ENCODE measurements around the gene HMGCS1. TPM values are rescaled to one million over a fixed set of nuclear protein-coding genes. Genes with fewer than 3 reads are reported as not detected.

HMGCS1 gene
- total RNA-seq, 1 donor from 2014 or later = 36.5 TPM

- peak; percentile 8 to 57 (median 37) for TF ChIP-seq CTCF (IDR thresholded peaks at IDR 0.05)
- intact Hi-C loops (cut with DNase I) = no loop called here
- no peak for DNase-seq (ENCODE audit: low spot score in 2 of 2)
- peaks cover 0 to 13% of the 10 kb centered on the region in 2 donors for H3K4me1 ChIP-seq
- no peak overlapping the region for H3K4me3 ChIP-seq
- H3K36me3 ChIP-seq = no peaks in the 10 kb centered on the region
- H3K9me3 ChIP-seq = no peaks in the 10 kb centered on the region
- H3K27ac ChIP-seq = no peak overlapping the region
- no peaks in the 10 kb centered on the region for H3K27me3 ChIP-seq
Observed at GRCh38 chr5:43305948-43306565, 7.2 kb downstream of the HMGCS1 start.

DNA sequence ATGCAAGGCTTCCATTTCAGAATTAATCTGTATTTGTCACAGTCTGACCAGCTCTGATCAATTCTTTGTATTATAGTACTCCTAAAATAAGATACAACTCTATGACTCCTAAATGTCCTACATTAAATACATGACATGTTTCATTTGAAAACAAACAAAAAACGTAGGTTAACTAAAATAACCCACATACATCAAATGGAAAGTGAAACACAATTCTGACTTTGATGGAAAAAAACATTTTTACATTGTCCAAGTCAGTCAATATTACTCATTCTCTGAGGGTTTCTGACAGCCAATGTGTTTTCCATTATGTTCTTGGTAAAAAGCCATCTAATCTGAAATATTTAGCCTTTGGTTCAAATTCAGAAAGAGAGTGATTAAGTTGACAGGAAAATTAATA, 8.7 kb downstream of the HMGCS1 start:
- Histone ChIP-seq H3K4me3 (no peak overlapping the region), H3K9me3 (no peaks in the 10 kb centered on the region), H3K36me3 (peaks cover 0 to 4% of the 10 kb centered on the region in 2 donors), H3K4me1 (peaks cover 0 to 13% of the 10 kb centered on the region in 2 donors), H3K27ac (no peak overlapping the region), H3K27me3 (no peaks in the 10 kb centered on the region)
- TF ChIP-seq CTCF (IDR thresholded peaks at IDR 0.05) = no peak
- DNase-seq (ENCODE audit: low spot score in 2 of 2) = no peak
- intact Hi-C loops (cut with DNase I) = no loop called here

DNA sequence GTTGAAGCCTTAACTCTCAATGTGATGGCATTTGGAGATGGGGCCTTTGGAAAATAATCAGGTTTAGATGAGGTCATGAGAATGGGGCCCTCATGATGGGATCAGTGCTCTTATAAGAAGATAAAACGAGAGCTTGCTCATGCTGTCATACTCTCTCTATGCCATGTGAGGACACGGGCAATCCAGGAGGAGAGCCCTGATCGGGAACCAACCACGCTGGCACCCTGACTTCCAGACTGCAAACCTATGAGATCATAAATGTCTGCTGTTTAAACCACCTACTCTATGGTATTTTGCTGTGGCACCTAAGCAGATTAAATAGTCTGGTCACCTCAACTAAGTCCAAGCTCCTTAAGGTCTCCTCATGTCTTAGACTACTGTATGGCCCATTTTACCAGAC, 10.0 kb downstream of the HMGCS1 start:
- no peak overlapping the region for H3K27ac ChIP-seq
- intact Hi-C loops (cut with DNase I) = no loop called here
- H3K4me1 ChIP-seq = peaks cover 0 to 11% of the 10 kb centered on the region in 2 donors
- no peak for DNase-seq (ENCODE audit: low spot score in 2 of 2)
- peaks cover 0 to 7% of the 10 kb centered on the region in 2 donors for H3K36me3 ChIP-seq
- no peak for TF ChIP-seq CTCF (IDR thresholded peaks at IDR 0.05)
- no peak overlapping the region for H3K4me3 ChIP-seq
- H3K9me3 ChIP-seq = no peaks in the 10 kb centered on the region
- H3K27me3 ChIP-seq = no peaks in the 10 kb centered on the region

DNA sequence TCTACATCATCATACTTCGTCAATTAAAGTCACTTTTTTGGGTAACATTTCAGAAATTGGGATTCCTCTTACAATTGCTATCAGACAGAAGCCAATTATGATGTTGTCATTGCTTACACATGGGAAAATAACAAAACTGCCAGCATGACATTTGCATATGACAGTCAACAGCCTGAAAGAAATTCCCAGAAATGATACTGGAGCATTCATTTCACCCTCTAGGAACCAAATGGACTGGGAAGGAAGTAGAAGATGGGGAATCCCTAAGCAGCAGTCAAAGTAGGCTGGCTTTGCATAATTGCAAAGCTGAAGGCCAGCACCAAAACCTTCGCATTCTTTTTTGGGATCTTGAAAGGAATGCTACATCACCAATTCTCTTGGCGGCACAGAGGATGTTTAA, 10.7 kb downstream of the HMGCS1 start:
- Histone ChIP-seq H3K4me3 (no peak overlapping the region), H3K9me3 (no peaks in the 10 kb centered on the region), H3K27ac (no peak overlapping the region), H3K36me3 (peaks cover 0 to 15% of the 10 kb centered on the region in 2 donors), H3K27me3 (no peaks in the 10 kb centered on the region), H3K4me1 (peaks cover 0 to 10% of the 10 kb centered on the region in 2 donors)
- no peak for TF ChIP-seq CTCF (IDR thresholded peaks at IDR 0.05)
- no peak for DNase-seq (ENCODE audit: low spot score in 2 of 2)
- intact Hi-C loops (cut with DNase I) = no loop called here

DNA sequence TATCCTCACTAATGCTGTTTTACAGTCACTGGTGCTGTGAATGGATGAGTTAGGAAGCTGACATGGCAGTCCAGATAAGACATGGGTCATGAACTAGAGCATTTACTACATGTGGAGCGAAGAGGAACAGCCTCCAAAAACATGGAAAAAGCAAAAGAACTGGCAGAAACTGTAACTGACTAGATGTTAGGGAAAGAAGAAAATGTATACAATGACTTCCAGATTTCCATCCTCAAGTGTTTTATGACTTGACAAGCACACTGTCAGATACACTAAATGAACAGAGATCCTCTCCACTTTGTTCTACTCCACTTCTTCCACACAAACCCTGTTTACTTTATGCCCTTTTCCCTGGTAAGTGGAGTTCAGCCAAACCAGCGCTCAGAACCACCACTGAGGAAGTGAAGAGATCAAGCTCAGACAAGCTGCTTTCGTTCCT, 11.5 kb downstream of the HMGCS1 start:
- Histone ChIP-seq H3K36me3 (peaks cover 6 to 23% of the 10 kb centered on the region in 2 donors), H3K4me1 (peaks cover 0 to 10% of the 10 kb centered on the region in 2 donors), H3K27me3 (no peaks in the 10 kb centered on the region), H3K4me3 (no peak overlapping the region), H3K9me3 (no peaks in the 10 kb centered on the region), H3K27ac (no peak overlapping the region)
- DNase-seq (ENCODE audit: low spot score in 2 of 2) = no peak
- intact Hi-C loops (cut with DNase I) = no loop called here
- TF ChIP-seq CTCF (IDR thresholded peaks at IDR 0.05) = no peak
